ENCODE results near the gene MED22.

GRCh38 chr9:133355881-133356357 lies 8.0 kb upstream of the MED22 start:
- TF ChIP-seq POLR2A (IDR thresholded peaks at IDR 0.05) (no peak), CTCF (IDR thresholded peaks at IDR 0.05) (no peak)

Measured in lower leg skin (tissue), 3 donors.